ENCODE measurements around the gene ZNF43.

GRCh38 chr19:21824679-21825078, 11.3 kb downstream of the ZNF43 start:
- TF ChIP-seq GATA3 (IDR thresholded peaks at IDR 0.05; ENCODE audit: low read depth, low read length) = no peak
- TF ChIP-seq GATA2 (IDR thresholded peaks at IDR 0.05; ENCODE audit: low read depth, low read length) = no peak

Data from SH-SY5Y (cell line).